NCI-H146 treated with DMSO at 0.1 percent for 48 hours (cell line): ENCODE measurements around the gene NCAPH2.
A peak's percentile ranks its signal among the peaks of the same experiment; 100 is the strongest.

ENCODE experiments used
- DNase-seq: peaks from one replicate; lab custom pipeline; 2025; ENCODE audit not compliant: unreplicated experiment; lab: John Stamatoyannopoulos, UW

The NCAPH2 gene

GRCh38 chr22:50507991-50508884 lies at the start of gene NCAPH2:
Gene NCAPH2, plus strand, starts transcription at chr22:50508224. Its CDS starts 114 bp downstream, at chr22:50508338.
- DNase-seq: peak; percentile 73

- no peak for DNase-seq
Observed at GRCh38 chr22:50459016-50459415, 49.0 kb upstream of the NCAPH2 start.

- no peak for DNase-seq
Observed at GRCh38 chr22:50459496-50460140, 48.4 kb upstream of the NCAPH2 start.

GRCh38 chr22:50460938-50461337 lies 47.1 kb upstream of the NCAPH2 start:
- DNase-seq: no peak

GRCh38 chr22:50461536-50461935 lies 46.5 kb upstream of the NCAPH2 start:
- DNase-seq: no peak

- no peak for DNase-seq
Observed at GRCh38 chr22:50461979-50462540, 46.0 kb upstream of the NCAPH2 start.

GRCh38 chr22:50463188-50463900 lies 44.7 kb upstream of the NCAPH2 start:
- DNase-seq: no peak

GRCh38 chr22:50464451-50464850 lies 43.6 kb upstream of the NCAPH2 start:
- no peak for DNase-seq

- DNase-seq: no peak
Observed at GRCh38 chr22:50465066-50465930, 42.7 kb upstream of the NCAPH2 start.

- no peak for DNase-seq
Observed at GRCh38 chr22:50467341-50467740, 40.7 kb upstream of the NCAPH2 start.

- no peak for DNase-seq
Observed at GRCh38 chr22:50467773-50468440, 40.1 kb upstream of the NCAPH2 start.

GRCh38 chr22:50468626-50469025 lies 39.4 kb upstream of the NCAPH2 start:
- DNase-seq: no peak

- DNase-seq: no peak
Observed at GRCh38 chr22:50469377-50470305, 38.4 kb upstream of the NCAPH2 start.

GRCh38 chr22:50470491-50470890 lies 37.5 kb upstream of the NCAPH2 start:
- DNase-seq: no peak

- DNase-seq: no peak
Observed at GRCh38 chr22:50471197-50471847, 36.7 kb upstream of the NCAPH2 start.

- no peak for DNase-seq
Observed at GRCh38 chr22:50471962-50472361, 36.1 kb upstream of the NCAPH2 start.

GRCh38 chr22:50473088-50473487 lies 34.9 kb upstream of the NCAPH2 start:
- no peak for DNase-seq
